ES-I3 (cell line): ENCODE data around the gene STIM1.
"Not testable (repeated sequence)": the region's sequence is repeated elsewhere in the genome, so short reads cannot be mapped to it uniquely, and the experiment has no call there.

Experiments
- H3K36me3 ChIP-seq: 2 replicates; pipeline ENCODE4 v1.6.1; 2013; ENCODE audit warnings: mild to moderate bottlenecking, low read length, control low read depth, moderate library complexity; ENCODE audit not compliant: insufficient read depth
- H3K4me1 ChIP-seq: 2 replicates; pipeline ENCODE4 v1.6.1; 2013; ENCODE audit warnings: mild to moderate bottlenecking, control low read depth, low read length; ENCODE audit not compliant: insufficient read depth
- H3K9ac ChIP-seq: 2 replicates; pipeline ENCODE4 v1.6.1; 2013; ENCODE audit warnings: low read depth, mild to moderate bottlenecking, low read length, moderate library complexity
- H3K9me3 ChIP-seq: 2 replicates; pipeline ENCODE4 v1.6.1; 2013; ENCODE audit warnings: mild to moderate bottlenecking, low read length, moderate library complexity; ENCODE audit not compliant: control insufficient read depth, insufficient read depth

STIM1 gene

GRCh38 chr11:4006946-4007680, 151.6 kb downstream of the STIM1 start:
- Histone ChIP-seq H3K4me1 (no peaks in the 10 kb centered on the region), H3K9me3 (no peaks in the 10 kb centered on the region), H3K36me3 (no peaks in the 10 kb centered on the region), H3K9ac (no peak overlapping the region)

- Histone ChIP-seq H3K9ac (no peak overlapping the region), H3K36me3 (no peaks in the 10 kb centered on the region), H3K9me3 (no peaks in the 10 kb centered on the region), H3K4me1 (no peaks in the 10 kb centered on the region)
These were observed 152.7 kb downstream of the STIM1 start for GRCh38 chr11:4008116-4008515.

GRCh38 chr11:4016602-4017001, 161.1 kb downstream of the STIM1 start:
- not testable (repeated sequence) for H3K9ac ChIP-seq, H3K4me1 ChIP-seq

DNA sequence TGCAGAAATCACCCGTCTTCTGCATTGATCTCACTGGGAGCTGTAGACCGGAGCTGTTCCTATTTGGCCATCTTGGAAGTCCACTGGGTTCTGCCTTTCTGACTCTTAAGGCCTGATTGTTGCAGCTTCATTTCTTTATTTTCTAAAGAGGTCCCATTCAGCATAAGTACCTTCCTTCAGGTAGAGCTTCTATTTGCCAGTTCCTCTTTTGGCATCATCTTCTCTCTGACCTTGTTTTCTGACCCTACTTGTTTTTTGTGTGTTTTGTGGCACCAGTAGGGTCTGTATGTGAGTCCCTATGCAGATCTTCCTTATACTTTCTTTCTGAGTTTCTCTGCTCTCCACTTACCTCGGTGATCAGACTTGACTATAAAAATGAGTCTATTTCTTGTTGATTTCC, 161.7 kb downstream of the STIM1 start:
- Histone ChIP-seq H3K36me3 (no peaks in the 10 kb centered on the region), H3K9me3 (no peaks in the 10 kb centered on the region), H3K4me1 (no peaks in the 10 kb centered on the region; the same call in 1 of the 2 replicates), H3K9ac (no peak overlapping the region)

More at GRCh38 chr11:4016602-4017001, 161.1 kb downstream of the STIM1 start:
- H3K36me3 ChIP-seq, H3K9me3 ChIP-seq: not testable (repeated sequence)

GRCh38 chr11:4018641-4019040, 163.2 kb downstream of the STIM1 start:
- Histone ChIP-seq H3K36me3 (no peaks in the 10 kb centered on the region), H3K4me1 (no peaks in the 10 kb centered on the region; the same call in 1 of the 2 replicates), H3K9ac (no peak overlapping the region), H3K9me3 (no peaks in the 10 kb centered on the region)

- H3K4me1 ChIP-seq, result no peaks in the 10 kb centered on the region; the same call in 1 of the 2 replicates
- 0 out of 2 replicates have a peak, but pooled peaks cover 5% of the 10 kb centered on the region for H3K36me3 ChIP-seq
- H3K9ac ChIP-seq, result no peak overlapping the region
- H3K9me3 ChIP-seq, result no peaks in the 10 kb centered on the region
These were observed 164.4 kb downstream of the STIM1 start for GRCh38 chr11:4019891-4020290.

GRCh38 chr11:4022669-4023068, 167.2 kb downstream of the STIM1 start:
- Histone ChIP-seq H3K4me1 (no peaks in the 10 kb centered on the region), H3K9me3 (no peaks in the 10 kb centered on the region), H3K36me3 (0 out of 2 replicates have a peak, but pooled peaks cover 5% of the 10 kb centered on the region), H3K9ac (no peak overlapping the region)

DNA sequence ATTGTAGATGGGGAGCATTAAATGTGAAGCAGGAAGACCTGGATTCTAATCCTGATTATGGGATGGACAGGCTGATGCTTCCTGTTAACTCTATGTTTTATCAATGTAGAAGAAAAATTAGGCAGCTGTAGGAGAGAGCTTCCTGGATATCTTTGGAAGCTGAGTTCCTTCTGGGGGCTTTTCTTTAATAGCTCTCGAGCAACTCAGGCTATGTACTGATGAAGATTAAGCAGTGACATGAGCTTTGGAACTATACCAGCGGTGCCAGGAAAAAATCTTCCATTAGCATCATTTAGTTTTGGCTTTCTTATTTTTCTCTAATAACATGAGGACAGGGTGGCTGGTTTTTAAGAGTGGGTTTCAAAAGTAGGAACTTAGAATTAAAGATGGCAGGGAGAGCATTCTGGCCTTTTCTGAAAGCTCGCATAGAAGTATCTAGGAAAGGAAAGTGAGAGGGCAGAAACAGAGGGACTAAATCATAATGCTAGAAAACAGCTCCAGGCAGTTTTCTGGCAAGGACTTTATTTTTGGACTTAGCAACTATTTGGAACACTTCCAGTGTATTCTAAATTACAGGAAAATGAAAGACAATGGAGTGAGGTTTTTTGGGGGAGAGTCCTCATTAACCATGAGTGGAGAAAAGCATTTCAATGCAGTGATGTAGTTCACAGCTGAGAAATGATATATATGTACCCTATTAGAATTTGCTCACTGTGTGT, 169.9 kb downstream of the STIM1 start:
- Histone ChIP-seq H3K9me3 (no peaks in the 10 kb centered on the region), H3K9ac (no peak overlapping the region)

GRCh38 chr11:4025967-4026324, 170.5 kb downstream of the STIM1 start:
- H3K4me1 ChIP-seq, result no peaks in the 10 kb centered on the region
- H3K9me3 ChIP-seq, result no peaks in the 10 kb centered on the region
- no peak overlapping the region for H3K9ac ChIP-seq
- H3K36me3 ChIP-seq, result 0 out of 2 replicates have a peak, but pooled peaks cover 5% of the 10 kb centered on the region

More for the DNA sequence above, 169.9 kb downstream of the STIM1 start:
- Histone ChIP-seq H3K36me3 (0 out of 2 replicates have a peak, but pooled peaks cover 5% of the 10 kb centered on the region), H3K4me1 (no peaks in the 10 kb centered on the region)

- 0 out of 2 replicates have a peak, but pooled peaks cover 5% of the 10 kb centered on the region for H3K36me3 ChIP-seq
- no peaks in the 10 kb centered on the region for H3K4me1 ChIP-seq
- H3K9me3 ChIP-seq, result no peaks in the 10 kb centered on the region
- no peak overlapping the region for H3K9ac ChIP-seq
These were observed 170.9 kb downstream of the STIM1 start for GRCh38 chr11:4026389-4026788.

- Histone ChIP-seq H3K4me1 (no peaks in the 10 kb centered on the region), H3K9me3 (no peaks in the 10 kb centered on the region), H3K36me3 (0 out of 2 replicates have a peak, but pooled peaks cover 5% of the 10 kb centered on the region), H3K9ac (no peak overlapping the region)
These were observed 172.3 kb downstream of the STIM1 start for GRCh38 chr11:4027746-4028145.

DNA sequence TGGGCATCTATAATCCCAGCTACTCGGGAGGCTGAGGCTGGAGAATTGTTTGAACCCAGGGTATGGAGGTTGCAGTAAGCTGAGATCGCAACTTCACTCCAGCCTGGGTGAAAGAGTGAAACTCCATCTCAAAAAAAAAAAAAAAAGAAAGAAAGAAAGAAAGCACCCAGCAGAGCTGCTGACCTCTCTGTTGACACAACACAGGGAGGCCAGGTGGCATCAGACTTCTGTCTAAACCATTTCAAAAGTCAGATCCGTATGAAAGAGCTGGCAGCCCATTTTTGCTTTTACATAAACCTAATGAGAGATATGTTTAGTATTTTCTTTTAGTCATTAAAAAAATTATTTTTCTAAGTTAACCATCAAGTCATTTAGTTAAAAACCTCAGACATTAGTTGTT, 174.7 kb downstream of the STIM1 start:
- no peak overlapping the region for H3K9ac ChIP-seq
- H3K36me3 ChIP-seq, result no peaks in the 10 kb centered on the region
- H3K4me1 ChIP-seq, result no peaks in the 10 kb centered on the region
- no peaks in the 10 kb centered on the region for H3K9me3 ChIP-seq

GRCh38 chr11:4032097-4032496, 176.6 kb downstream of the STIM1 start:
- H3K9me3 ChIP-seq, result no peaks in the 10 kb centered on the region
- no peak overlapping the region for H3K9ac ChIP-seq
- no peaks in the 10 kb centered on the region for H3K36me3 ChIP-seq
- H3K4me1 ChIP-seq, result no peaks in the 10 kb centered on the region

- no peak overlapping the region for H3K9ac ChIP-seq
- H3K4me1 ChIP-seq, result no peaks in the 10 kb centered on the region
- no peaks in the 10 kb centered on the region for H3K36me3 ChIP-seq
These were observed 180.5 kb downstream of the STIM1 start for GRCh38 chr11:4035985-4036384.

DNA sequence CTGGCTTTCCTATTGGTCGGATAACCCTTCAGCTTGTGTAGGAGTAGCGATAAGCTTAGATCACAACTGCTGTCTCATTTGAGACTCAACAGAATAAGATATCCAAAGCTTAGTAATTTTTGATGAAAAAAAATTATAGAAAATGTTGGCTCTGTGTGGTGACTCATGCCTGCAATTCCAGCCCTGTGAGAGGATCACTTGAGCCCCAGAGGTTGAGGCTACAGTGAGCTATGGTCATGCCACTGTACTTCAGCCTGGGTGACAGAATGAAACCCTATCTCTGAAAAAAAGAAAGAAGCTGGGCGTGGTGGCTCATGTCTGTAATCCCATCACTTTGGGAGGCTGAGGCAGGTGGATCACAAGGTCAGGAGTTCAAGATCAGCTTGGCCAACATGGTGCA, 183.5 kb downstream of the STIM1 start:
- no peak overlapping the region for H3K9ac ChIP-seq
- H3K4me1 ChIP-seq, result no peaks in the 10 kb centered on the region
- H3K36me3 ChIP-seq, result no peaks in the 10 kb centered on the region
- H3K9me3 ChIP-seq, result no peaks in the 10 kb centered on the region

More at GRCh38 chr11:4035985-4036384, 180.5 kb downstream of the STIM1 start:
- no peaks in the 10 kb centered on the region for H3K9me3 ChIP-seq
